ENCODE measurements around the gene MEGF6. TPM values are rescaled to one million over a fixed set of nuclear protein-coding genes. Genes with fewer than 3 reads are reported as not detected.

MEGF6 gene
- total RNA-seq, 2 experiments from 2014 or later, result 2.6 to 4.5 TPM

GRCh38 chr1:3563125-3563524 is 48.2 kb downstream of the MEGF6 start:
- H3K27ac Mint-ChIP-seq, result no peak overlapping the region
- no peaks in the 10 kb centered on the region for H3K27me3 Mint-ChIP-seq
- H3K4me1 Mint-ChIP-seq, result no peaks in the 10 kb centered on the region
- no peak overlapping the region for H3K4me3 Mint-ChIP-seq
- H3K36me3 Mint-ChIP-seq (ENCODE audit: low read depth), result no peaks in the 10 kb centered on the region
- DNase-seq (no peak), ATAC-seq (no peak)
- H3K9me3 Mint-ChIP-seq (ENCODE audit: low read depth), result no peaks in the 10 kb centered on the region
- ChIA-PET CTCF (interaction anchor here (1.2 kb wide), 1 partner anchor 43 kb away, joined by 3 read pairs; no protein-coding TSS in a partner anchor), POLR2A (no interaction called here)
- intact Hi-C loops (cut with DNase I, micrococcal nuclease), result loop anchor here in 1 of 2 experiments (10.0 kb wide), 1 partner anchor 162 kb away; no protein-coding TSS in a partner anchor

GRCh38 chr1:3562712-3563111 is 48.6 kb downstream of the MEGF6 start:
- POLR2A ChIA-PET, result no interaction called here
- Mint-ChIP-seq H3K27ac (no peak overlapping the region), H3K36me3 (ENCODE audit: low read depth) (no peaks in the 10 kb centered on the region), H3K4me3 (no peak overlapping the region), H3K9me3 (ENCODE audit: low read depth) (no peaks in the 10 kb centered on the region), H3K27me3 (no peaks in the 10 kb centered on the region), H3K4me1 (no peaks in the 10 kb centered on the region)
- intact Hi-C loops (cut with DNase I, micrococcal nuclease), result loop anchor here in 1 of 2 experiments (10.0 kb wide), 1 partner anchor 162 kb away; no protein-coding TSS in a partner anchor
- DNase-seq (no peak), ATAC-seq (no peak)
- CTCF ChIA-PET, result interaction anchor here (1.2 kb wide), 1 partner anchor 44 kb away, joined by 3 read pairs; no protein-coding TSS in a partner anchor

GRCh38 chr1:3561702-3562101 is 49.6 kb downstream of the MEGF6 start:
- ChIA-PET CTCF (no interaction called here), POLR2A (no interaction called here)
- no peaks in the 10 kb centered on the region for H3K4me1 Mint-ChIP-seq
- no peak overlapping the region for H3K27ac Mint-ChIP-seq
- no peaks in the 10 kb centered on the region for H3K9me3 Mint-ChIP-seq (ENCODE audit: low read depth)
- intact Hi-C loops (cut with DNase I, micrococcal nuclease), result loop anchor here in 1 of 2 experiments (10.0 kb wide), 1 partner anchor 163 kb away; no protein-coding TSS in a partner anchor
- no peaks in the 10 kb centered on the region for H3K36me3 Mint-ChIP-seq (ENCODE audit: low read depth)
- H3K27me3 Mint-ChIP-seq, result no peaks in the 10 kb centered on the region
- no peak for DNase-seq
- no peak overlapping the region for H3K4me3 Mint-ChIP-seq
- no peak for ATAC-seq

DNA sequence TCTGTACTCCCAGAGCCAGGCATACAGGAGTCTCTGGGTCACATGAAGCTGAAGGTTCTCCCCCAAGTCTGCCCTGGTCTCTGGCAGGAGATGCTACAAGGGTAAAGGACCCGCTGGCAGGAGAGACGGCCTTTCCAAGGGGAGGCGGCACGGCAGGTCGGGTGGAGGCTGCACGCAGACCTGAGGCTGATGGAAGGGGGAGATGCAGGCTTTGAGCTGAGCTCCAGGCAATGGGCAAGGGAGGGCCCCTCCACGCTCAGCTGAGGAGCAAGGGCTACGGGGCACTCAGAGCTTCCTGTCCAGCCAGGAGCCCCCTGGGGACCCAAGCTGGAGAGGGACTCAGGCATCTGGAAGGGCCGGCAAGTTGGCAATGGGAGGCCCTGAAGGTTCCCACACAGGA is 50.3 kb downstream of the MEGF6 start:
- ChIA-PET CTCF (no interaction called here), POLR2A (no interaction called here)
- intact Hi-C loops (cut with DNase I, micrococcal nuclease), result loop anchor here in 1 of 2 experiments (10.0 kb wide), 1 partner anchor 164 kb away; no protein-coding TSS in a partner anchor
- Mint-ChIP-seq H3K4me1 (no peaks in the 10 kb centered on the region), H3K9me3 (ENCODE audit: low read depth) (no peaks in the 10 kb centered on the region), H3K27me3 (no peaks in the 10 kb centered on the region), H3K36me3 (ENCODE audit: low read depth) (no peaks in the 10 kb centered on the region), H3K27ac (no peak overlapping the region), H3K4me3 (no peak overlapping the region)
- DNase-seq (no peak), ATAC-seq (no peak)

GRCh38 chr1:3560251-3560871 is 50.9 kb downstream of the MEGF6 start:
- no peak for DNase-seq
- intact Hi-C loops (cut with DNase I, micrococcal nuclease), result loop anchor here in 1 of 2 experiments (10.0 kb wide), 1 partner anchor 164 kb away; no protein-coding TSS in a partner anchor
- CTCF ChIA-PET, result no interaction called here

DNA sequence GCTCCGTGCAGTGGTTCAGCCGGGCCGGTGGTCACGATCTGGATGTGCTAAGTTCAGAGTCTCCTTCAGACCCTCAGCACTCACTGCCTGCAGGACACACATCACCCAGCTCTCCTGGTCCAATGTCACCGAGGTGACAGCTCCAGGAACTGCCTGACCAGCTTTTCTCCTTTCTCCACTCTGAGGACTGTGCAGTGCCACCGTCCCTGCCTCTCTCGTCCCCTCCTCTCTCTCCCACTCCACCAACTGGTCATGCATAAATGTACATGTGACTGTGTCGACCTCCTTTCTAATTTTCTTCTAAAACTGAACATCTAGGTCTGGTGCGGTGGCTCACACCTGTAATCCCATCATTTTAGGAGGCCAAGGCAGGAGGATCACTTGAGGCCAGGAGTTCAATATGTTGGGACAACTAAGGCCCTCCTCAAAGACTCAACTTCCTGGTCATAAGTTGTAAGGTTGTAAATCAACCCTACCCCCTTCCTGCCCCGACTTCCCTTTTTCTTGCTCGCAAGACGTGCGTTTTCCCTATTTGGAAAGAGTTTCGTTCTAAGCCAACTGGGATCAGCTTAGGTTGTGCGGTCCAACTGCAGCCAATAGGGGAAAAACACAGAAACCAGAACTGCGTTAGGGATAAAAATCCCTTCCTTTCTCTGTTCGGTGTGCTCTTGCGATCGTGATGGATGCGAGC is 53.1 kb downstream of the MEGF6 start:
- Mint-ChIP-seq H3K9me3 (ENCODE audit: low read depth) (no peaks in the 10 kb centered on the region), H3K36me3 (ENCODE audit: low read depth) (no peaks in the 10 kb centered on the region), H3K27ac (no peak overlapping the region), H3K4me1 (no peaks in the 10 kb centered on the region), H3K4me3 (no peak overlapping the region), H3K27me3 (no peaks in the 10 kb centered on the region)
- ChIA-PET CTCF (no interaction called here), POLR2A (no interaction called here)
- intact Hi-C loops (cut with DNase I, micrococcal nuclease), result no loop called here
- ATAC-seq, result no peak
- DNase-seq, result no peak

More at GRCh38 chr1:3560251-3560871, 50.9 kb downstream of the MEGF6 start:
- H3K9me3 Mint-ChIP-seq (ENCODE audit: low read depth), result no peaks in the 10 kb centered on the region
- no peak overlapping the region for H3K4me3 Mint-ChIP-seq
- no peaks in the 10 kb centered on the region for H3K27me3 Mint-ChIP-seq
- no peak for ATAC-seq
- H3K4me1 Mint-ChIP-seq, result no peaks in the 10 kb centered on the region
- H3K36me3 Mint-ChIP-seq (ENCODE audit: low read depth), result no peaks in the 10 kb centered on the region
- no peak overlapping the region for H3K27ac Mint-ChIP-seq
- POLR2A ChIA-PET, result no interaction called here

DNA sequence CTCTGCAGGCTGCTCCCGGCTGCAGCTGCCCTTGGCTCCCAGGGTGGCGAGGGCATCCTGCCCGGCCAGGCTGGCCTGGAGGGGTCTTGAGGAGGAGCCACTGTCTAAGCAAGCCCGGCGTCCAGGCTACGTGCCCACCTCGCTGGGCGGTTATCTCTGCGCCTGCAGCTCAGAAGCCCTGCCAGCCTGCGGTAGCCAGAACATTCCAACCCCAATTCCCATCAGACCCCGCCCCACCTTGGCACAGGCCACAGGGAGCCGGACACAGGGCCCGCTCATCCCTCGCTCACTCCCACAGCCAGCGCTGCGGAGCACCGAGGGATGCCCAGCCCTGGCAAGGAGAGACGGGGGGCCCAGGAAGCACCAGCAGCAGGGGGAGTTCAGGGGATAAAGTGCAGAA is 53.9 kb downstream of the MEGF6 start:
- DNase-seq (no peak), ATAC-seq (no peak)
- intact Hi-C loops (cut with DNase I, micrococcal nuclease), result no loop called here
- ChIA-PET POLR2A (no interaction called here), CTCF (no interaction called here)
- H3K4me3 Mint-ChIP-seq, result no peak overlapping the region
- no peaks in the 10 kb centered on the region for H3K36me3 Mint-ChIP-seq (ENCODE audit: low read depth)
- no peak overlapping the region for H3K27ac Mint-ChIP-seq
- no peaks in the 10 kb centered on the region for H3K9me3 Mint-ChIP-seq (ENCODE audit: low read depth)
- no peaks in the 10 kb centered on the region for H3K27me3 Mint-ChIP-seq
- no peaks in the 10 kb centered on the region for H3K4me1 Mint-ChIP-seq

DNA sequence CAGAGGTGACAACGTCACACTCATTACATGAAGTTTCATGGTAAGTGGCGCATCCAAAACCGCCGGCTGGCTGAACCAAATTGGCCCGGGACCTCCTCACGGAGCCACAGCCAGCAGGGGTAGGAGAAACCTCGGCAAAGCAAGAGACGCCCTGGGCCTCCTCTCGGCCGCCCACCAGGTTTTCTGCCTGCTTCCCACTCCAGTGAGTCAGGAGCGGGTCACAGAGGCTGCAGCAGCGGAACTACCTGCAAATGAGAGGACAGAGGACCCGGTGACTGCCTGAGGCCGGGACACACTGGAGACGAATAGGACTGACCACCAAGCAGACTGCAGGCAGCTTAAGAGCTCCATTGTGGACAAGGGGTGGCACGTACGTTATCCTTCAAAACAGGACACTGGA is 55.0 kb downstream of the MEGF6 start:
- no peak overlapping the region for H3K4me3 Mint-ChIP-seq
- no peak for ATAC-seq
- no peaks in the 10 kb centered on the region for H3K9me3 Mint-ChIP-seq (ENCODE audit: low read depth)
- H3K36me3 Mint-ChIP-seq (ENCODE audit: low read depth), result no peaks in the 10 kb centered on the region
- no peak overlapping the region for H3K27ac Mint-ChIP-seq
- DNase-seq, result no peak
- H3K27me3 Mint-ChIP-seq, result no peaks in the 10 kb centered on the region
- ChIA-PET CTCF (no interaction called here), POLR2A (no interaction called here)
- intact Hi-C loops (cut with DNase I, micrococcal nuclease), result no loop called here
- no peaks in the 10 kb centered on the region for H3K4me1 Mint-ChIP-seq

DNA sequence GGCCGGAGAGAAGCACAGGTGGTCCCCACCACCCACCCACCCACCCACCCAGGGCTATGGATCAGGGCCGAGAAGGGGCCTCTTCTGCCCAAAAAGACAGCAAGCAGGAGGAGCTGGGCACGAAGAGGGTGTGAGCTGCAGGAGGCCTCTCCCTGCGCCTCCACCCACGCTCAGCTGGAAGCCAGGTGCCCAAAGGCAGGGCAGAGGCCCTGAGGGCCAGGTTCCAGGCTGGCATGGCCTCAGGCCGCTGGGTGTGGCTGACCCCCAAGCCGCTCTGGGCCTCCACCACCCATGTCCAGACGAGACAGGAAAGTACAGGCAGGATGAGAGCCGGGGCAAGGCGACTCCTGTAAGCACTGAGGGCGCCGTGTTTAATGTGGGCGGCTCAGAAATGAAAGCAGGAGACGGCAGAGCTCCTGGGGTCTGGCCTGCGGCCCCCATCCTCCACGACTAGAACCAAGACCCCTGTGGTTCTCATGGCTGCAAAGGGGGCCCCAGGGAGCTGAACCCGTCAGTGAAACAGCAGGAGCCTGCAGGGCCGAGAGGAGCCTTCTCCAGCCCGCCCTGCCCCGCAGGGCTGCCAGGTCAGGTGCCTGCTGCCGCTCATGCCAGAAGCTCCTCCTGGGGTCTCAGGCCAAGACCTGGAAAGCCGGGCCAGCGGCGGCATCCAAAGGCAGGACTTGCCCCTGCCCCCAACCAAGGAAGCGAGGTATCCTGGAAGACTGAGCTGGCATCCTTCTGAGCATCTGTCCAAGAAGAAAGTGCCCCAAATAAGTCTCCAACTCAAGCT is 56.0 kb downstream of the MEGF6 start:
- CTCF ChIA-PET, result interaction anchor here (0.7 kb wide), 1 partner anchor 13 kb away, joined by 3 read pairs; no protein-coding TSS in a partner anchor
- intact Hi-C loops (cut with DNase I, micrococcal nuclease), result no loop called here

DNA sequence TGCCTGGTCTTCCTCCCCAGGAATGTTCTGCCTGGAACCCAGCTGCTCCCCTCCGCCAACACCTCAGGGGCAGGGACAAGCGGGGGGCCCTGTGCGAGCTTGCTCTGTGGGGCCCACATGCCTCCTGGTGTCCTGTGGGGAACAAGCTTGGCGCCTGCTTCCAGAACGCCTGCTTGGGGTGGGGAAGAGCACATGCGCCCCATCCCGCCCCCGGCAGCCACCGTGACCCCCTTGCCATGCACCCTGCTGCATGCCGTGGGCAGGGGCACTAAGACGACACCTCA is 57.4 kb downstream of the MEGF6 start:
- DNase-seq, result no peak
- intact Hi-C loops (cut with DNase I, micrococcal nuclease), result no loop called here
- no peak for ATAC-seq
- Mint-ChIP-seq H3K4me3 (no peak overlapping the region), H3K36me3 (ENCODE audit: low read depth) (no peaks in the 10 kb centered on the region), H3K27me3 (no peaks in the 10 kb centered on the region), H3K27ac (no peak overlapping the region), H3K9me3 (ENCODE audit: low read depth) (no peaks in the 10 kb centered on the region), H3K4me1 (no peaks in the 10 kb centered on the region)
- ChIA-PET CTCF (no interaction called here), POLR2A (no interaction called here)

More for the DNA sequence above, 56.0 kb downstream of the MEGF6 start:
- H3K36me3 Mint-ChIP-seq (ENCODE audit: low read depth), result no peaks in the 10 kb centered on the region
- no peak for DNase-seq
- ATAC-seq, result no peak
- H3K27ac Mint-ChIP-seq, result no peak overlapping the region
- no peaks in the 10 kb centered on the region for H3K9me3 Mint-ChIP-seq (ENCODE audit: low read depth)
- POLR2A ChIA-PET, result no interaction called here
- no peaks in the 10 kb centered on the region for H3K4me1 Mint-ChIP-seq
- no peak overlapping the region for H3K4me3 Mint-ChIP-seq
- no peaks in the 10 kb centered on the region for H3K27me3 Mint-ChIP-seq

DNA sequence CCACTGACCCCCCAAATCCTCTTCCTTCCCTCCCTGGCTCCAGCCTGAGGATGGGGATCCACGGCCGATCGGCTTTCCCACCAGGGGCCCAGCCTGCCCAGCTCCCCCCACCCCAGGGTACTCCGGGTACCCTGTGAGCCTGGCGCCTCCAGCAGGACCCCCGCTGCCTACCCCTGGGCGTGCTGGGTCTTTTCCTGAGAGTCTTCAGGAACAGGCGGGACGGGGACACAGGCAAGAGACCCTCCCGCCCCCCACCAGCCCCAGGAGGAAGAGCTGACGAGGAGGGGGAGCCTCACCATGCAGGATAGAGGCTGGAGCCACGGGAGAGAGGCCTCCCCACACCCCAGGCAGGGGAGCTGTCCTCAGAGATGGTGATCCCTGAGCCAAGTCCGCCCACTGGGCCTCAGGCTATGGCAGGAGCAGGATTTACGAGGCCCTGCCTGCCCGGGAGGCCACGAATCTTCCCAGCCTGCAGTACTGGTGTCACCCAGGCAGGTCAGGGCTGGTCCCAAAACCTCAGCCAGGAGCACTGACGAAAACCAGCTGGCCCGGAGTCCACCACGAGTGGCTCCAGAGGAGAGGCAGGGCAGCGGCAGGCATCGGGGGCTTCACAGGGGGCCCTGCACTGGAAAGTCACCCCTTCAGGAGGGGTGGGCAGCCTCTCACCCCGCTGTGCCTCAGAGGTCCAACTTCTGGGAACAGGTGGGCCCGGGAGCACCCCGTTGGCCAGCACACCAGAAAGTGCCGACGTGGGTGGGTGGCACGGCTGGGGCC is 58.0 kb downstream of the MEGF6 start:
- Mint-ChIP-seq H3K4me1 (no peaks in the 10 kb centered on the region), H3K36me3 (ENCODE audit: low read depth) (no peaks in the 10 kb centered on the region), H3K9me3 (ENCODE audit: low read depth) (no peaks in the 10 kb centered on the region), H3K27ac (no peak overlapping the region), H3K4me3 (no peak overlapping the region), H3K27me3 (no peaks in the 10 kb centered on the region)
- no peak for DNase-seq
- ATAC-seq, result no peak
- POLR2A ChIA-PET, result no interaction called here
- CTCF ChIA-PET, result no interaction called here
- intact Hi-C loops (cut with DNase I, micrococcal nuclease), result no loop called here

Data from activated CD4-positive, alpha-beta T cell treated with anti-CD3 and anti-CD28 coated beads for 36 hours (primary cell).